WI38 (cell line): ENCODE data around the gene SLPI.

Source experiments
- H3K4me3 ChIP-seq: 2 replicates; pipeline ENCODE4 v1.5.1; 2011; ENCODE audit warnings: low read depth, mild to moderate bottlenecking, control low read depth, low read length
- CTCF ChIP-seq: IDR thresholded peaks from 2 replicates; pipeline ENCODE4 v1.5.1; 2012; ENCODE audit warnings: low read depth, mild to moderate bottlenecking, control low read depth, low read length

The SLPI gene

GRCh38 chr20:45294659-45295058 is 40.3 kb upstream of the SLPI start:
- no peak overlapping the region for H3K4me3 ChIP-seq

DNA sequence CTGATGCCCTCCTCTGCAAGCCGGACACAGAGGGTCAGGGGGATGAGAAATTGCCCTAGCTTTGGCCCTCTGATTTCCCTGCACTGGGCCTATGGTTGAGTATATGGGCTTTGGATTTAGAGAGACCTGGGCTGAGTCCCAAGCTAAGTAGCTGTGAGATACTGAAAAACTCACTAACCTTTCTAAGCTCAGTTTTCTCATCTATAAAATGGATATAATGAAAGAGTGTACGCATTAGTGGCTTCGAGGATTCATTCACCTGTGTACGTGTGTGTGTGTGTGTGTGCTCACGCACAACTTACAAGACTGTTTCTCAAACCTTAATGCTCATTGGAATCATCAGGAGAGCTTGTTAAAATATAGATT is 39.6 kb upstream of the SLPI start:
- no peak overlapping the region for H3K4me3 ChIP-seq
- no peak for TF ChIP-seq CTCF

More at GRCh38 chr20:45294659-45295058, 40.3 kb upstream of the SLPI start:
- TF ChIP-seq CTCF = no peak

GRCh38 chr20:45293041-45294002 is 39.0 kb upstream of the SLPI start:
- TF ChIP-seq CTCF = peak; percentile 95
- peak overlapping the region; percentile 59 for H3K4me3 ChIP-seq

DNA sequence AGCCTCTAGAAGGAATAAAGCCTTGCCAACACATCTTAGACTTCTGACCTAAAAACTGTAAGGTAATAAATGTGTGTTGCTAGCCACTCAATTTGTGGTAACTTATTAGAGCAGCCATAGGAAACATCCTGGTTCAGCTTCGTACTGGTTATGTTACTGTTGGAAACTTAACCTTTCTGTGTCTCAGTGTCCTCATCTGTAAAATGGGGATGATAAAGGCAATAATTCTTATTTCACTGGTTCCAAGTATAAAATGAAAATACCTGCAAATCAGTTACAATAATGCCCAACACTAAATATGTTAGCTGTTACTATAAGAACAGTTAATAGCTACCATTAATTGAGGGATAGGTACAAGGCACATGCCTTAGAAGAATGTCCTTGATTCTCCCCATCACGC is 38.0 kb upstream of the SLPI start:
- TF ChIP-seq CTCF = no peak
- H3K4me3 ChIP-seq = no peak overlapping the region

DNA sequence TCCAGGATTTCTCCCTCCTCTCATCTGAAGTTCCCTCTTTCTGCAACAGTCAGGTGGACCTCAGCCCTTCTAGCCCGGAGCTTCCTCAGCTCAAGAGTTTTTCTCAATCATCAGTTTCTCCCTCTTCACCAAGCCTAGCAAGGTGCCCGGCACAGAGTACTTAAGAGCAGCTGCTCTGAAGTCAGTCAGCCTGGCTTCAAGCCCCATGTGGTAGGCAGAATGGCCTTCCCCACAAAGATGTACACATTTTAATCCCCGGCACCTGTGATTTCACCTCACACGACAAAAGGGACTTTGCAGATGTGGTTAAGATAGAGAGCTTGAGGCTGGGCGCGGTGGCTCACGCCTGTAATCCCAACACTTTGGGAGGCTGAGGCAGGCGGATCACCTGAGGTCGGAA is 37.2 kb upstream of the SLPI start:
- no peak overlapping the region for H3K4me3 ChIP-seq
- TF ChIP-seq CTCF = no peak

GRCh38 chr20:45290677-45291355 is 36.5 kb upstream of the SLPI start:
- peak; percentile 93 for TF ChIP-seq CTCF
- no peak overlapping the region for H3K4me3 ChIP-seq
